ENCODE data around the gene PSENEN. TPM values are rescaled to one million over a fixed set of nuclear protein-coding genes. Genes with fewer than 3 reads are reported as not detected.

Gene PSENEN
- total RNA-seq, 1 donor from 2014 or later, result 16.3 TPM

DNA sequence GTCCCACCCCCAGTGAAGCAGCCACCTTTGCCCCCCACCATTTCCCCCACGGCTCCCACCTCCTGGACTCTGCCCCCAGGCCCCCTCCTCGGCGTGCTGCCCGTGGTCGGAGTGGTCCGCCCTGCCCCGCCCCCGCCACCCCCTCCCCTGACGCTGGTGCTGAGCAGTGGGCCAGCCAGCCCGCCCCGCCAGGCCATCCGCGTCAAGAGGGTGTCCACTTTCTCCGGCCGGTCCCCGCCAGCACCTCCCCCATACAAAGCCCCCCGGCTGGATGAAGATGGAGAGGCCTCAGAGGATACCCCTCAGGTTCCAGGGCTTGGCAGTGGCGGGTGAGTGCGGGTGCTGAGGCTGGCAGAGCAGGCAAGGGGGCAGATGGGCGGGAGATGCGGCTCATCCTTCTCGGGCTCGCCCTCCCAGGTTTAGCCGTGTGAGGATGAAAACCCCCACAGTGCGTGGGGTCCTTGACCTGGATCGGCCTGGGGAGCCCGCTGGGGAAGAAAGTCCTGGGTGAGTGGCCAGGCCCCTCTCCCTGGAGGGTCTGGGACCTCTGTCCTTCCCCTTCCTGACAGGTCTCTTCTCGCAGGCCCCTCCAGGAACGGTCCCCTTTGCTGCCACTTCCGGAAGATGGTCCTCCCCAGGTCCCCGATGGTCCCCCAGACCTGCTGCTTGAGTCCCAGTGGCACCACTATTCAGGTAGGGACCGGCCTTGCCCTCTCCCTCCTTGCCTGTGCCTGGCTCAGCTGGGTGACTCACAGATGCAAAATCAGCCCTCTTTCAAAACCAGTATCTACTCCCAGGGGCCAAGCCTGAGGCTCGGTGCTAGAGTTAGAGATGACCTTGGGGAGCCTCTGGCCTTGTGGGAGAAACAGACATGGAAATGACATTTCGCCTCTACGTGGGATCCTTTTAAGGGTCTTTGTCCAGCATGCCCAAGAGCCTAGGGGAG, 12.0 kb upstream of the PSENEN start:
- DNase-seq (ENCODE audit: low read depth in 2 of 2), result no peak

DNA sequence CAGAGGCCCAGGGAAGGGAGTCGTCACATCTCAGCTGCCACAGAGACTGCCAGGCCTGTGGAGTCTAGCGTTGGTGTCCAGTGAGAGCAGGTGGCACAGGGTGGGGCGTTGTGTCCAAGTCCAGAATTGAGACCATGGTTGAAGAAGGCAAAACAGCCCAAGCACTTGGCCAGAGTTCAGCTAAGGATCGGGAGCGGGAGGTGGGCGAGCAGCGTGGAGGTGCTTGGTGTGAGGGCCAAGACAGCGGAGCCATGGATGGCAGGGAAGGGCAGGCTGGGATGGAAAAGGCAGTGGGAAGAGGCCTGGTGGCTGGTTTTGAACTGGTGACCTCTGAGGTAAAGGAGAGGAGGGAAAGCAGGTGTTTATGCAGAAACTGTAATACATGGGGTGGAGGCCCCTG, 11.2 kb upstream of the PSENEN start:
- no peak for DNase-seq (ENCODE audit: low read depth in 2 of 2)

GRCh38 chr19:35734889-35735288, 10.6 kb upstream of the PSENEN start:
- no peak for DNase-seq (ENCODE audit: low read depth in 2 of 2)

GRCh38 chr19:35736913-35737886, 8.3 kb upstream of the PSENEN start:
- no peak for DNase-seq (ENCODE audit: low read depth in 2 of 2)

- DNase-seq (ENCODE audit: low read depth in 2 of 2), result no peak
Measured at GRCh38 chr19:35738021-35738886, 7.2 kb upstream of the PSENEN start.

GRCh38 chr19:35738887-35739229, 6.6 kb upstream of the PSENEN start:
- no peak for DNase-seq (ENCODE audit: low read depth in 2 of 2)

DNA sequence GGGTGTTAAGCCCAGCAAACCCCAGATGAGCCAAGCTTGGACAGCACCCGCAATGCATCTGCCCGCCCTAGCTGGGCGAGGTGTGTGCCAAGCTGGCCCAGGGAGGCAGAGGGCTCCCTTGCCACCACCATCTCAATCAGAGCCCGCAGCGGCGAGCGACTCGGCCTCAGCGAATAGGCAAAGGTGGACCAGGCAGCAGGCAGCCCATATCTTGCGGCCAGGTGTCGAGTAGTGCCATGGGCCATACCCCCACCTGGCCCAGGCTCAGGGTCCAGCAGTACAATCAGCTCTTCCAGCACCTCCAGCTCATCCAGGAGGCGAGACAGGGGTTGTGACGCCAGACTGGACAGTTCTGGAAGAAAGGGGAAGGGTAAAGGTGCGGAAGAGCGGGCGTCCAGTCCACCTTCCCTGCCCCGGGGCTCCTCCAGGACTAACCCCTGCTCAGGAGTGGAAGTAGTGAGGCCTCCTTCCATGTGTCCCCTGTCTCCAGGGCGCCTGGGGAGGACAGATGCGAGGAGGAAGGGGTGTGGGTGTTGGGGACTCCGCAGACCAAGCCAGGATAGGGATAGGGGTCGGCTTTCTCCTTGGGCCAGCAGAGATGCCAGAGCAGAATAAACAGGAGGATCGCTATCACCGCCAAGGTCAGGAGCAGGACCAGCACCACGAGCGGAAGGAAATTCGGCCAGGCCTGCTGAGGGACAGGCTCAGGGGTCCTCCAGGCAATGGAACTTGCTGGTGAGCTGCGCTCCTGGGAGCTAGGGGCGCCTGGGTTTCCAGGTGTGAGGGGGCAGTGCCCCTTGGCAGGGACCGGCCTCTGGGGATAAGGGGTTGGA, 6.0 kb upstream of the PSENEN start:
- DNase-seq (ENCODE audit: low read depth in 2 of 2), result no peak

DNA sequence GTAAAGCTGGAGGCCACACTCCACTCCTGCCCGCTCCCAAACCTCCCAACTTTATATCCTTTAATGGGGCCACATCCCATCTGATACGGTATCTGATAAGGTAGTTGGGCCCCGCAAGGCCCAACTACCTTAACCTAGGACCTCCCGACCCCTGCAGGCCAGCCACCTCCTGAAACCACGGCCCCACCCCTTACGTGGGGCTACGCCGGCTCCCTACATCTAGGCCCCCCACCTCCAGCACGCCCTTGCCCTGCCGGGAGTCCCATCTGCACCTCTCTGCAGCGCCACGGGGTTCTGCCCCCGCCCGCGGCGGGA, 5.4 kb upstream of the PSENEN start:
- DNase-seq (ENCODE audit: low read depth in 2 of 2), result no peak

DNA sequence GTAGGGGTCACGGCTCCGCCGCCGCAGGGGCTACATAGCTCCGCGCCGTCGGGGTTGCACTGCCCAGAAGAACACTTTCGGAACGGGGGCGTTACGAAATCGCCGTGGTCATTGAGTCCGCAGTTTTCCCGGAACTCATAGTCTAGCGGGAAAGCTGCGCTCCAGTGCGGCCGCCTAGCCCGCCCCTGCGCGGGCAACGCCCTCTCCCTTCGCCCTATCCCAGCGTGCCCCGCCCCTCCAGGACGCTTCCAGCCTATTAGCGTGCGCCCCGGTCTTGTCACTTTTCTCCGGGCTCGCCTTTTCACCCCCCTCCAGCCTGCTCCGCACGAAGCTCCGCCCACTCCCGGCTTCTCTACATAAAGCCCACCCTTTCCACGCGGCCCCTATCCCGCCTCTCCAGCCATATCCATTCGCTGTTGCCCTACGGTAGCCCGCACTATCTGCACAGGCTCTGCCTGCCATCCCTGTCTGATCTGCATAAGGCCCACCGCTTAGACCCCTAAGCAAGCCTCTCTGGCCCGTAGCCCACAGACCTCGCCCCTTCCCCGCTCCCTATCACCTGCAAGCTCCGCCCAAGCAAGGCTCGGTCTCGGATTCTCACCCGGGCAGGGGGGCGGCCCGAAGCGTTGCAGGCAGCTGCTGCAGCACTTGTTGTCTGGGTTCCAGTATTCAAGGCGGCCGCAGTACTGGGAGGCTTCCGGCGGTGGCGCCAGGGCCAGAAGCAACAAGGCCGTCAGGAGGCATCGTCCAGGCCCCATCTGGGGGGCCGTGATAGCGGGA, 4.8 kb upstream of the PSENEN start:
- DNase-seq (ENCODE audit: low read depth in 2 of 2), result peak; percentile 92 to 97

GRCh38 chr19:35741203-35741515, 4.3 kb upstream of the PSENEN start:
- no peak for DNase-seq (ENCODE audit: low read depth in 2 of 2)

DNA sequence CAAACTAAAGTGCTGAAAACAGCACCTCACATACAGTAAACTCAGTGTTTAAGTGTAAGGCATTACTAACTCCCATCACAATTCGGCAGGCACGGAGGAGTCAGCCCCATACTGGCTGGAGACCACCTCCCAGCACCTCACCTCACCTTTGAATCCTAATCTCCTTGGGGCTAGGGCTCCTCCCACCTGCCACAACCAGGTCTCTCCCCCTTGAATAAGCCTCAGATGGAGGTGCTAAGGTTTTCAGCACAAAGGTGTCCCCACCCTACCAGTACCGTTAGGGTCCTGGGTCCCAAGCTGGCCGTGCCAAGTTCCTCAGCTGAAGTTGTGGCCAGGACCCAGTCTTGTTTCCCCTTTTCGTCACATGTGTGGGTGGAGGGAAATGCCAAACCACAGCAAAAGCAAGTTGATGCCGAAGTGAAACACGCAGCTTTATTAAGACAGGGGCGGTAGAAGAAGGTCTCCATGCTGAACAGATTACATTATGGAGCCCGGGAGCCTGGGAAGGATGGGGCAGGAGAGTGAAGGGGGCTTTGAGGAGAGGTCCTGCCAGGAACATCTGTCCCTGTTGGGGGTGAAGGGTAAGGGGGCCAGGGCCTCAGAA, 3.2 kb upstream of the PSENEN start, which contains the start of gene IGFLR1:
Gene IGFLR1, minus strand, starts transcription at position 332 of the 604 bp plus-strand sequence. CDS start 1,272 bp downstream, outside the sequence.
- DNase-seq (ENCODE audit: low read depth in 2 of 2), result no peak

GRCh38 chr19:35743640-35744429, 1.6 kb upstream of the PSENEN start:
- no peak for DNase-seq (ENCODE audit: low read depth in 2 of 2)

DNA sequence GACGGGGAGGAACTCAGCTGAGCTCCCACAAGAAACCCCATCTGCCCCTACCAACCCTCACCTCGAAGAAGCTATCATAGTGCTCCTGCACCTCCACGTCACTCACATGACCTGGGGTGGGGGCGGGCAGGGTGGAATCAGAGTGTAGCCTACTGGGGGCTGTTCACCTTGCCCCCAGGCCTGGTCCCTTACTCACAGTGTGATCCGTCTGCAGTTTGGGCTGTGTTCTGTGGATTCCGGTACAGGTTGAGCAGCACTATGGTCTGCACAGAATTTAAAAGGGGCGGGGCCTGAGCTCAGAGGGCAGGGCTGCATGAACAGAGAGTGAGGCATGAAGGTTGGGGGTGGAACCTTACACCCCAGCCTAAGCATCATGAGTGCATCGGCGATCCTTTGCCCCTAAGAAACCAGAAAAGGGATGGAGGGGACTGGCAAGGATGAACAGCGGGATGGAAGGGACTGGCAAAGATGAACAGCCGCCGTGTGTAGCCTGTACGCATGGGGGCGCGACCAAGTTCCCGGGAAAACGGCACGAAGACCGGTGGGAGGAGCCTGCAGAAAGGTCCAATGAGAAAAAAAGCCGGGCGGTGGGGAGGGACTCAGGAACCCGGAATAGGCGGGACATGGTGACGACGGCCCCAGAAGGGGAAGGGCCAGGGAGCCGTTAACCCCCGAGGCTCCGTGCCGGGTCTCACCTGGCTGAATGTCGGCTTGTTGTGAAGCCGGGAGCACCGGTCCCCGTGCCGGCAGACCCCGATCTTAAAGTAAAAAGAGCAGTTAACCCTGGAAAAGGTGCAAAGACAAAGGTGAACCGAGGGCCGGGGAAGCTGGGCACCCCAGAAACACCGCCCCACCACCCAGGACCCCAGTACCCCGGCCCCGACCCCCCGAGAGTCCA, 772 bp upstream of the PSENEN start:
- DNase-seq (ENCODE audit: low read depth in 2 of 2), result peak; percentile 92 to 97

- DNase-seq (ENCODE audit: low read depth in 2 of 2), result no peak
Measured at GRCh38 chr19:35746087-35746462, 624 bp downstream of the PSENEN start.

GRCh38 chr19:35746531-35746930, 1.1 kb downstream of the PSENEN start:
- DNase-seq (ENCODE audit: low read depth in 2 of 2), result no peak

GRCh38 chr19:35748106-35749020, 2.9 kb downstream of the PSENEN start, which contains the start of gene LIN37:
Gene LIN37, plus strand, starts transcription at chr19:35748576. Its CDS starts 149 bp downstream, at chr19:35748725.
- DNase-seq (ENCODE audit: low read depth in 2 of 2), result peak; percentile 99
